Measurements from ENCODE around the gene TMEFF1.

The TMEFF1 gene

GRCh38 chr9:100448266-100448665 is 24.7 kb upstream of the TMEFF1 start:
- no peak for DNase-seq

- no peak for DNase-seq
These were observed 23.5 kb upstream of the TMEFF1 start for GRCh38 chr9:100449420-100449819.

- DNase-seq: no peak
These were observed 20.1 kb upstream of the TMEFF1 start for GRCh38 chr9:100452894-100453293.

- no peak for DNase-seq
These were observed 17.5 kb upstream of the TMEFF1 start for GRCh38 chr9:100455470-100455869.

- no peak for DNase-seq
These were observed 15.4 kb upstream of the TMEFF1 start for GRCh38 chr9:100457517-100457916.

GRCh38 chr9:100459963-100460362 is 13.0 kb upstream of the TMEFF1 start:
- no peak for DNase-seq

- DNase-seq: no peak
These were observed 7.7 kb upstream of the TMEFF1 start for GRCh38 chr9:100465274-100465673.

GRCh38 chr9:100465761-100466160 is 7.2 kb upstream of the TMEFF1 start:
- no peak for DNase-seq

GRCh38 chr9:100466171-100466828 is 6.6 kb upstream of the TMEFF1 start:
- no peak for DNase-seq

- no peak for DNase-seq
These were observed 6.1 kb upstream of the TMEFF1 start for GRCh38 chr9:100466829-100467221.

GRCh38 chr9:100468041-100468440 is 4.9 kb upstream of the TMEFF1 start:
- no peak for DNase-seq

- no peak for DNase-seq
These were observed 681 bp upstream of the TMEFF1 start for GRCh38 chr9:100472268-100472667.

- DNase-seq: no peak
These were observed 530 bp downstream of the TMEFF1 start for GRCh38 chr9:100473276-100474081.

- no peak for DNase-seq
These were observed 1.4 kb downstream of the TMEFF1 start for GRCh38 chr9:100474082-100474923.

GRCh38 chr9:100474924-100475276 is 2.0 kb downstream of the TMEFF1 start:
- DNase-seq: no peak

- DNase-seq: no peak
These were observed 4.3 kb downstream of the TMEFF1 start for GRCh38 chr9:100477241-100477640.

- no peak for DNase-seq
These were observed 5.2 kb downstream of the TMEFF1 start for GRCh38 chr9:100478192-100478591.

- no peak for DNase-seq
These were observed 6.9 kb downstream of the TMEFF1 start for GRCh38 chr9:100479820-100480219.

- DNase-seq: no peak
These were observed 12.2 kb downstream of the TMEFF1 start for GRCh38 chr9:100485196-100485595.

- DNase-seq: no peak
These were observed 13.7 kb downstream of the TMEFF1 start for GRCh38 chr9:100486479-100487176.

GRCh38 chr9:100488177-100488576 is 15.2 kb downstream of the TMEFF1 start:
- no peak for DNase-seq

GRCh38 chr9:100489836-100490235 is 16.9 kb downstream of the TMEFF1 start:
- DNase-seq: no peak

GRCh38 chr9:100492952-100493351 is 20.0 kb downstream of the TMEFF1 start:
- DNase-seq: no peak

Data from NCI-H1694 (cell line).